SKM-1 (cell line): ENCODE results near the gene FYCO1.

Experiments
- DNase-seq: peaks from one replicate; lab custom pipeline; 2025; ENCODE audit not compliant: unreplicated experiment; lab: John Stamatoyannopoulos, UW

The FYCO1 gene

DNA sequence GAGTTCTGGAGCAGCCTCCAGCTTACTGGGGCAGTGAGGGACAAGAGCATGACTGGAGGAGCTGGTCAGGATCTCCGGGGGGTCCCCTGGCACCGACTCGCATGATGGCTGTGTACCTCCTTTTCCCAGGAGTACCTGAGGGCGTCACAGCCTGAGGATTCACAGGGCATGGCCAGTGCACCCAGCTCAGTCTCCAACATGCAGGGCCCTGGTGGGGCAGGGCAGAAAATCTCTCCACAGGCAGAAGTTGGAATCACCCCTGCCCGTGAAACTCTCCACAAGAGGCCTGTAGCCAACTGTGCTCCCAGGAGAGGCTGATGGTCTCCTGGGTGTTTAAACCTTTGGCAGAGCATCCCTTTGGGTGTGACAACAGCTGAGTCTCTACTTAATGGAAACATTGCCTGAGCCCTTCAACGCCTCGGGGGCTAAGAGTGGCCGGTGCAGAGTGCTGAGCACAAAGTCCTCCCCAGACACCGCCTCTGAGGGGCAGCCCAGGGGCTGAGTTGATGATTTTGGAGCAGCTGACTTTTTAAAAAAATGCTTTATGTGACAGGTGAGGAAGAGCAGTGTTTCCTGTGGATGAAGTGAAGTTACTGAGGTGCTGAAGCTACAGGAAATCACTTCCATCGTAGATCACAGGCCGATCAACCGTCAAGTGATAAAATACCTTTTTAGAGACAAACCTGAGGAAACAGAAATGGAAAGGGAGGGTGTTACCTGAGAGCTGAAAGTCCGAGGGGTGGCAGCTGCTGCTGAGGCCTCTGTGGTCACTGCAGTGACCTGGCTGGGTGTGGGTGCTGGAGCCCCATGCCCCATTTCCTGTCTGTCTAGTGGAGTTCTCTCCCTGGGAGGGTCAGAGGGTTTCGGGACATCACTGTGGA lies 74.2 kb downstream of the FYCO1 start:
- DNase-seq = no peak

DNA sequence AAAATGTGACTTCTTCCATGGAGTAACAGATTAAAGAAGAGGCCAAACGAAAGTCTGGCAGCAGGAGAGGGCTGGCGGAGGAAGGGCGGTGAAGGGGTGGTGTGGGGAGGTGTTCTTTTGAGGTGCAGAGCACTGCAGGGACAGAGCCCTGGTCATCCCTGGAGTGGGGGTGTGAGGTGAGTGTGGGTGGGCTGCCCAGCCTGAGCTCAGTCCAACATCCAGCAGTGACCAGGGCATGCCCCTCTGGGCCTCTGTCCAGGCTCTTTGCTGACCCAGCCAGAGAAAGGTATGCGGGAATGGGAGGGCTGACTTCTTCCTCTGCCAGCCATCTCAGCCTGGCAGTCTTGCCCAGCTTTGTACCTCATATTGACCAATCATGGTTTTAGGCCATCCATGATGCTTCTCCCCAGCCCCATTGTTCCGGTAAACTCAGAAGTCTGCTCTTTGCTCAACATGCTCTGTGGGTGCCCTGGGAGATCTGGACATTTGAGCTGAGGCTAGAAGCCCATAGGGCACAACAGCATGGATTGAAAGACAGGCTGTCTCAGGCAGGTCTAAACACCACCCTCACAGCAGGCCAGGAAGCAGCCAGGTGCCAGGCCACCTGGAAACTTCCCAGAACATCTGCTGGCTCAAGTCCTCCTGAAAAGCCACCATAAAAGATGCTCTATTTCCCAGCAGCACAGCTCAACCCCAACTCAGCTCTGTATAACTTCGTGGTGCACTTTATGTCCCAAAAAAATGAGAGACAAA lies 78.3 kb downstream of the FYCO1 start:
- DNase-seq = no peak

DNA sequence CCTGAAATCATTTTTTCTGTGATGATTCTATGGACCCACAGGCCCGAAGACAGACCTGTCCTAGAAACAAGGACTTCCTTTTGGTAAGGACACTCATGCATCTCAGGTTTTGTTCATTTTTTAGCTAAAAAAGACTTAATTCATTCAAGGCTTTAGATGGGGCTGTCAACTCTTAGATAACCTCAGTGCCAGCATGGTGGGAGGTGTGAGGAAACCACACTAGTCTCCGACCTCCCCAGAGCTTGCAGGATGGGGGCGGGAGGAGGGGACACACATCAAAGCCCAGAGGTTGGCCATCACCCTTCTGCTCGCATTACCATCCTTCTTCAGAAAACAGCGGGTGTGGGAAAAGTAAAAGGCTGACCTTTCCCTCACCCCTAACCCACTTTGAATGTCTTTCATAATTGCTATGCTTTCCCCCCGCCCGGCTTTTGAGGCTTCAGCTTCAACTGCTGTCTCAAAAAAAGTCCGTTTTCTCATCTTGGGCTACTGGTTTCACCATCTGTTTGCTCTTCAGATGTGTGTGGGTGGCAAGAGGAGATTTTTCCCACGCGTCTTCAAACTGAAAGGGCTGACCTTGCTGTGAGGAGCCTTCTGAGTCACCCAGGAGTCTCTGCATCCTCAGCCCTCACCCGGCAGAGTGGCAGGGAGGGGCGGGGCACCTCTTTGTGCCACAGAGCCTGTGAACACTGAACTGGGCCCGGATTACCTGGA lies 79.9 kb downstream of the FYCO1 start:
- no peak for DNase-seq

DNA sequence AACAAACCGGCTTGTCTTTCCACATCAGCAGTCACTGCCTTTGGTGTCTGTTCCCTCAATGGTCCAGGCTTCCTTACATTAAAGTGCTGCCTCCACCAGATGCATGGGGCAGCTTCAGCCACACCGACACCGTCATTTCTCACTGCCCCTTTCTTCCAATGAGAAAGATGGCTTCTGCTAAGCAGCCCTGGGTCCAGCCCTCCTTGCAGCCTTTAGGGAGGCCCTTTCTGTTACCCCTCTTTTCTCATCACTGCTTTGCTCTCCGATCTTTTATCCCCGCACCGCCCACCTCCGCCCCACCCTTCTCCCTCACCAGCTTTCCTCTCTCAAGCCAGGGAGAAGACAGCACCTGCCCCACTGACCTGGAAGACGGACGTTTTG lies 80.6 kb downstream of the FYCO1 start:
- DNase-seq = no peak

DNA sequence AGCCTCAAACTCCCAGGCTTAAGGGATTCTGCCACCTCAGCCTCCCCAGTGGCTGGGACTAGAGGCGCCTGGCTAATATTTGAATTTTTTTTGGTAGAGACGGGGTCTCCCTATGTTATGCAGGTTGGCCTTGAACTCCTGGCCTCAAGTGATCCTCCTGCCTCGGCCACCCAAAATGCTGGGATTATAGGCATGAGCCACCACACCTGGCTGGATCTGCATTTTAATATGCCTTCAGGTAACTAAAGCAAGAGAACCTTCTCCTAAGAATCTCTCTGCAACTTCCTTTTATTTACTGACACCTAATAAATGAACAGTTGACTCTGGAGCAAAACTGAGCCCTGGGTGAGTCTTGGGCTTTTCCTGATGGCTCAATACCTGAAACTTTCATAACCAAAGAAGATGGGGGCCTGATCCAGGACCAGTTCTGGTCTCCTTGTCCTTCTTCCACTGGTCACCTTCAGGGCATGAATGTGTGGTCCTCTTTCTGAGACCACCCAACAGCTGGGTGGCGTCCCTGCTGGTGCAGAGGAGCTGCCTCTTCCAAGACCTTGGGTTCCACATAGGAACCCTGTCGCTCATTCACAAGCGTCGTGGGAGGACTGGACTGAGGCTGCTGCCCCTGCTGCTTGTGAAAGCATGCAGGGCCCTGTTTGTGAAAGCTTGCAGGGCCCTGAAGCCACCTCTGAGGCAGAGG lies 81.1 kb downstream of the FYCO1 start:
- DNase-seq = no peak

DNA sequence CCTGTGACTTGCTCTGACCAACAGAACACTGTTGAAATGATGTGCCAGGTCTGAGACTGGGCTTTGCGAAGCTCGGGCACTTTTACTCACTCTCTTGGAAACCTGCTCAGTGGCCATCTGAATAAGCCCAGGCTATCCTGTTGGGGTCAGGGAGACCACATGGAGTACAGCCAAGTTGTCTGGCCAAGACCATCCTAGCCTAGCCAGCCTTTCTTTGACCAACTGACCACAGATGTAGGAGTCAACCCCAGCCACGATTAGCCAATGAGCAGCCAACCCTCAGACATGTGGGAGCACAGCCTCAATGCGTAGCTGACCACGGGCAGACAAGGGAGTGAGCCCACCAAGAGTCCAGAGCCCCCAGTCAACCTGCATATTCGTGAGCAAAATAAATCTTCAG lies 83.2 kb downstream of the FYCO1 start:
- no peak for DNase-seq

DNA sequence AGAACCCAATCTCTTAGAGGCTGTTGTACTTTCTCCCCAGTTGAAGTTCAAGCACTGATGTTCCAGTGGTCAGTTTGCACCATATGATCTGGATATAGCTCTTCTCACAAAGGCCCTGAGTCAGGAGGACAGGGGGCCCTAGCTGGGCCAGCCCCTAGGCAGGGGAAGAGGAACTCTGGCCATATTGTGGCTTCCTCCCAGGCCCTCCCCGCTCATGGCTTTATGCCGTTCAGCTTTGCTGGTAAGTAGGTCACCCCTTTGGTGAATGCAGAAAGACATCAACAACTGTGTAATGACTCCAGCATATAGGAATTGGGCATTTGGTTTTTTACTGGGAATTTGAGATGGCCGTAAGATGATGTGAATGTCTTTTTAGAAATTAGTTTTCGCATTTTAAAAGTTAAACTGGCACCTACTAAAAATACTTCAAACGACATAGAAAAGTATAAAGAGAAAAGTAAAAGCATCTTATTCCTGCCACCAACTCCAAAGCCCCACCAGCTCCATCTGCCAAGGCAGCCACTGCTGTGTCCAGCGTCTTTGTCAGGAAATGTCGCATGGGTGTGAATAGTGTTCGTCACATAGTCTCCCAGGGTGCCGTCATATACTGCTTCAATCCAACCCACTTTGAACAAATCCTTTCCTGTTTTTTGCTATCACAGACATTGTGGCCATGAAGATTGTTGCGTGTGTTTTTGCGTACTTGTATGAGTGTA lies 84.0 kb downstream of the FYCO1 start:
- DNase-seq = no peak

DNA sequence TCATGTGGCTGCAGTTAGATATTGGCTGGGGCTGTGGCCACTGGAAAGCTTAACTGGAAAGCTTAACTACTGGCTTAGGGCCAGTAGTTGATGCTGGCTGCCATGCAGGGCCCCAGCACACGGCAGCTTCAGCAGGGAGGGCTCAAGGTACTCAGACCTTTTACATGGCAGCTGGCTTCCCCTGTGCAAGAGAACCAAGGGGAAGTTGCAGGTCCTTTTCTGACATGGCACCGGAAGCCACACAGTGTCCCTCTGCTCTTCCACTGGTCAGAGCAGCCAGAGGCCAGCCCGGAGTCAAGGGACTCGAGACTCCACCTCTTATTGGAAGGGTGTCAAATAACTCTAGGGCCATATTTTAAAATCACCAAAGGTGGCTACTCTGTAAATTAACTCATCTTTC lies 84.7 kb downstream of the FYCO1 start:
- no peak for DNase-seq

DNA sequence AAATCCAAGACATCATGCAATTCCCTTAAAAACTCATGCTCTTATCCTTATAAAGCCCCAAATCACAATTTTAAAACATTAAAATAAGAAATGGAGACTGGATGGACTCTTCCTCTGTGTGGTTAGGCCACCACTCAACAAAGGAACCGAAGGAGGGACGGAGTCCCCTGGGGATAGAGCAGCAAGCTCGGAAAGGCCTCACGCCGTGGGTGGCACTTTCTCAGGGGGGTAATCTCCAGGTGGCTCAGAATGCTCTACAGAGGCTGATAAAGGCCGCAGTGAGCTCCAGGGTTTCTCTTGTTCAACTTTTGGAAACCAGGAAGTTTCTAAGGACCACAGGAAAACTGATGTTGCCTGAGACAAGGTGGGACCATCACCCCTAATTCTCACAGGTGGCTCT lies 86.1 kb downstream of the FYCO1 start:
- no peak for DNase-seq

DNA sequence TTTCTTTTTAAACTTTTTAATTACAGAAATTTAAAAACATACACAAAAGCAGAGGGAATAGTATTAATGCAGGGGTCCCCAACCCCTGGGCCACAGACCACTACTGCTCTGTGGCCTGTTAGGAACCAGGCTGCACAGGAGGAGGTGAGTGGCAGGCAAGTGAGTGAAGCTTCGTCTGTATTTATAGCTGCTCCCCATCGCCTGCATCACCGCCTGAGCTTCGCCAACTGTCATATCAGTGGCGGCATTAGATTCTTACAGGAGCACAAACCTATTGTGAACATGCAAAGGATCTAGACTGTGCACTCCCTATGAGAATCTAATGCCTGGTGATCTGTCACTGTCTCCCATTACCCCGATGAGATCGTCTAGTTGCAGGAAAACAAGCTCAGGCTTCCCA lies 86.9 kb downstream of the FYCO1 start:
- no peak for DNase-seq

DNA sequence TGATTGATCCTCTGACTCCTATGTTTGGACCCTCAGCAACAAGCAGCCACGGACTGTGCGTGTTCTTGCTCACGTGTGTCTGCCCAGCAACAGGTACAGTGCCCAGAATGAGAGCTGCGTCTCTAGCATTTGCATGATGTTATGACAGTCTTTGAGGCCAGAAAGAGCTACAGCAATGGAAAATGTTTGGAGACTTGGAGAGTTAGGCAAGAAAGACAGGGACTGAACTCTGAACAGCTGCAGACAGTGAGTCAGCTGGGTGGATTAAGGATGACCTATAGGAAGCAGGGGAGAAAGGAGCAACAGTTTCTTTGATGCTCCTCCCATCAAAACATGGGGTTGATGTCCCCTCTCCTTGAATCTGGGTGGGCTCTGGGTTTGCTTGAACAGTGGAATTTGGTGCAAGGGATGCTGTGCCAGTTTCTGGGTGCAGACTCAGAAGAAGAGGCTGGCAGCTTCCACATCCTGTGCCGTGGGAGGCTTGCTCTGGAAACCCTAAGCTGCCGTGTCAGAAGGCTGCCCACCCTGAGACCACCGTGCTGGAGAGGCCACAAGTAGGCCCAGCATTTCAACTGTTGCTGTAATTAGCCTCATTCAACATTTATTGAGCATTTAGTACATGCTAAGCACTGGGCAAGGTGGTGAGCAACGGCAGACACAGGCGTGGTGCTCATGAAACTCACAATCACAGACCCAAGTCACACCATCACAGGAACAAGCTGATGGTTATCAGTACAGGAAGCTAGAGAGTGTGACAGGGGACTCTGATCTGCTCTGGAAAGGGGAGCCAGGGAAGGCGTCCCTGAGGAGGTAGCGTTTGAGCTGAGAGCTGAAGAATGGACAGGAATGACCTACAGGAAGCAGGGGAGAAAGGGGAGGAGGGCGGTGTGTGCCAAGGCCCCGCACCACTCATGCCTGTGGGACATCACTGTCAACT lies 87.6 kb downstream of the FYCO1 start:
- no peak for DNase-seq

DNA sequence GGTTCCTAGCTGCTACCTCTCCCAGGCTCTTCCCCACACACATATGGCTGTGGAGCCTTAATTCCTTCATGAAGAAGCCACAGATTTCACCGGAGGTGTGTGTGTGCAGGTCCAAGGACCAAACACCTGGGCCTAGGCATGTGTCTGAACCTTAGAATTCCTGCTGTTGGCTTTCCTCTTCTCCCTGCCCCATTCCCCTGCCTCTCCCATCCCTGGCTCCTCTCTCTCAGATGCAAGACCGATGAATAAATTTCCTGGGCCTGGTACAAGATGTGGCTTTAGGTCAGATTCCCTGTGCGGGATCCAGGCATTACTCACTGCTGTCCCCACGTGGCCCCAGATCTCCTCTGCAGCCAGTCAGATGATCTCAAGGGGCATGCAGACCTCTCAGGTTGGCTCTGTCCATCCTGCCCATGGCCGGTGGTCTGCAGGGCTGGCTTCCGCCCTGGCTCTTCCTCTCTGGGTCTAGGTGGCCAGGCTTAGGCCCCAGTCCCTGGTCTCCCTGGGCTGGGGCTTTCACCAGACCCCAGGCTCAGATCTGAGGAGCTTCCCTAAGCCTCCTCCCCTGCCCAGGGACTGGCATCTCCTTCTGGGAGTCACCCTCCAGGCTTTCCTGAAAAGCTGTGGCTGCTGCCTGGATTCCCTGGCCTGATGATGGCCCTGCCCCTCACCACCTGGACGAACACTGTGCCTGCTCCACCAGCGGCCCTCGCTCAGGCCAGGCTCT lies 88.8 kb downstream of the FYCO1 start:
- no peak for DNase-seq

DNA sequence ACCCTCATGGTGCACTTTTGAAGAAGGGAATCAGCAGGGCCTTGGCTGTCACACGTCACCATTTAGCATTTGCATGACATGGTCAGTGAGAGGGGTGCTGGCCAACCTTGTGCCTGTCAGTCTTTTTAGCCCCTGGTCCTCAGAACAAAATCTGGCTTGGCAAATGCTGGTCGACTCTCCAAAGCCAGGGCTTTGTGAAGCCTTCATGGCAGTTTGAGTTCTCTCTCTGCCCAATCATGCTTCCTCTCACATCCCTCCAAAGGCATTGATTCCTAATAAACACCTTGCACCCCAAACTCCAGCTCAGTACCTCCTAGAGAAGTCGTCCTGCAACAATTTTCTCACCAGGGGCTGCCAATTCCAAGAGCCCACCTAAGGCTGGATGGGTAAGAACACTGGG lies 89.9 kb downstream of the FYCO1 start:
- DNase-seq = no peak

DNA sequence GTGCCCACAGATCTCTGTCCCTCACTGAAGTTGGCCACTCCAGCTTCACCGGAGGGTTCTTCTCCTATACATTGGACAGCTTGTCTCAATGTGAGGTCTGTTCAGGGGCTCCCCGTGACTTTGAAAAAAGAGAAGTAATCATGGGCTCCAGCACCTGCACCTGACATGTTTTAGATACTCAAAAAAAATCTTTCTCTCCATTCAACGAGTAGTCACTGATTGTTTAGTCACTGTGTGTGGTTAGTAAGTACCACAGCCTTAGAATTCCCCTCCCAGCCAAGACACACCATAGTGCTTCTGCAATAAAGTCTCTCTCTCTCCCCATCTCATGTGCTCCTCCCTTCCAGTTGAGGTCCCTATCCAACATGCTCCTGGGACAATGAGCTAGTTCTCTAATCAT lies 90.7 kb downstream of the FYCO1 start:
- no peak for DNase-seq

DNA sequence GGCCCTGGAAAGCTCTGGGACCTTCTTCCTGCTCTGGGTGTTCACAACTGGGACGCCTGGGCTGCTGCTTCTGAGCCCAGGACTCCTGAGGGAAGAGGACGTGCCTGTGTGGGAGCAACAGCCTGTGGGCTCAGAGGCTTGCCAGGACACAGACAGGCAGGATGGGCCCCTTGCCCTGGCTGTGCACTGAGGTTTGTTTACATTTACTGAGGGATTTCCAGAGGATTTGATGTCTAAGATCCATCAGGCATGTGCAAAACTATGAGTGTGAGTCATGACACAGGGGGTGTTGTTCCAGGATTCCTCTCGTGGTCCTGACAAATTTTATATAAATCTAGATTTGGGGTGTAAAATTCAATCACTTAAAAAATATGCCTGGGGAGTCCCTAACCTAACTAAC lies 98.7 kb downstream of the FYCO1 start:
- DNase-seq = no peak

DNA sequence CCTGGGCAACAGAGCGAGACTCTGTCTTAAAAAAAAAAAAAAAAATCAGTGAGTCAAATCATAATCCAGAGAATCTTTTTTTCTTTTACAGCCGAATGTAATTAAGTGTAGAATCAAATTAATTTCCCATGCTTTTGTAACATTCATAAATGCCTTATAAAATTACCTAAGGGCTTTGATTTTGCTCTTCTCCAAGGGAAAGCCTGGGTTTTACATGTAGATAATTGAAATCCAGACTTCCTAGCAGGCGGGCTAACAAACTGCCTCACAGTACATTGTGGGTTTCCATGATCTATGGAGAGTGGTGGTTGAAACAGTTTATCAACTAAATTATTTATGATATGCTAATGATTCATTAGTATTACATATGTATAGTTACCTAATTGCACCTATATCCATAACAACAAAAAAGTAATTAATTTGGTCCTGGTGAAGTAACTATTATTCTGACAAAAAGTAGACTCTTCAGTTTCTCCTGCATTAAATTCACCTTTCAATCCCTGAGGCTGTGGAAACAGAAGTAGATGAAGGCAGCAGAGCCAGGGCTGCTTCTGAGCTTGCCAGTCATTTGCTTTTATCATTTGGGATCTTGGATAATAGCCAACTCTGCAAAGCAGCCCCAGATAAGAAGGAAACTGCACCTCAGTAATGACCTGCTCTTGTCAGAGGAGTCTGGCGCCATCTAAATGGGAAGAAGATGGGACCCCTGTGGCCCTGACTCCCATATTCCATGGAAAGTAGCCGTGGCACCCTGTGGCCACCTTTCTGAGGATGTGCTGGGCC lies 99.7 kb downstream of the FYCO1 start:
- DNase-seq = no peak

DNA sequence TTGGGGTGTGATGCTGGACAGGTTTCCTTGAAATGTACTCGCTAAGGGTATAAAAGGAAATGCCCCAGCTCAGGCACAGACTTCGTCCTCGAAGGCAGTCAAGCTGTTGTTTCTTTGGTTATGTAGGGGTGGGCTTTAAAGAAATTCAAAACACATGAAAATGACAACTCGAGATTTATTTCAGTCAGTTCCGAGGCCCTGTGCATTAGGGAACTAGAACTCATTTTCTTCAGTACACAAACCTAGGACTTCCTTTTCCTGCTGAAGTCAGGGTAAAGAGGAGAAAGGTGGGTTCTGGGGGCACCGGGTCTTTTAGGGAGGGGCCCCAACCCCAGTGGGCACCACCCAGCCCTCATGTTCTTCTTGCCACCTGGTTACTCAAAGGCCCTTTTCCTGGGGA lies 101.6 kb downstream of the FYCO1 start:
- no peak for DNase-seq

DNA sequence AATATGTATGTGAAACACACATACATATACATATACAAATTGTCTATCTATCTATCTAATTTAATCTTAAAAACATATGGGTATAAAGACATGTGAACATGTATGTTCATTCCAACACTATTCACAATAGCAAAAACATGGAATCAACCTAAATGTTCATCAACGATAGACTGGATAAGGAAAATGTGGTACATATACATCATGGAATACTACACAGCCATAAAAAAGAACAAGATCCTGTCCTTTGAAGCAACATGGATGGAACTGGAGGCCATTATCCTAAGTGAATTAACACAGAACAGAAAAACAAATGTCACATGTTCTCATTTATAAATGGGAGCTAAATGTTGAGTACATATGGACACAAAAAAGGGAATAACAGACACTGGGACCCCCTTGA lies 103.5 kb downstream of the FYCO1 start:
- DNase-seq = no peak
